HG03469 (cell line): ENCODE measurements around the gene TBC1D25.

ENCODE experiments used
- ATAC-seq: cut with Tn5 transposase; IDR thresholded peaks from one replicate; pipeline ENCODE4 v1.9.1; 2021; ENCODE audit warnings: mild to moderate bottlenecking, moderate library complexity, moderate number of reproducible peaks; ENCODE audit not compliant: unreplicated experiment

Gene TBC1D25

GRCh38 chrX:48559636-48560035 is 20.1 kb downstream of the TBC1D25 start:
- no peak for ATAC-seq

- no peak for ATAC-seq
These were observed 20.5 kb downstream of the TBC1D25 start for GRCh38 chrX:48560056-48560455.

- no peak for ATAC-seq
These were observed 21.2 kb downstream of the TBC1D25 start for GRCh38 chrX:48560681-48561080.

- peak; percentile 36 for ATAC-seq
These were observed 30.4 kb downstream of the TBC1D25 start for GRCh38 chrX:48569958-48570357.

- peak; percentile 2 for ATAC-seq
These were observed 34.3 kb downstream of the TBC1D25 start for GRCh38 chrX:48573690-48574269.

- ATAC-seq, result peak; percentile 62
These were observed 35.1 kb downstream of the TBC1D25 start, which contains the start of gene RBM3 for GRCh38 chrX:48574270-48575266. Gene RBM3 (plus strand): TSS chrX:48574484. CDS start chrX:48575181, 697 bp downstream.

- ATAC-seq, result no peak
These were observed 36.1 kb downstream of the TBC1D25 start for GRCh38 chrX:48575642-48576041.

GRCh38 chrX:48576108-48576507 is 36.6 kb downstream of the TBC1D25 start:
- ATAC-seq, result no peak

GRCh38 chrX:48578661-48579128 is 39.2 kb downstream of the TBC1D25 start:
- no peak for ATAC-seq

- ATAC-seq, result no peak
These were observed 39.7 kb downstream of the TBC1D25 start for GRCh38 chrX:48579259-48579658.

GRCh38 chrX:48580662-48581061 is 41.1 kb downstream of the TBC1D25 start:
- no peak for ATAC-seq

- no peak for ATAC-seq
These were observed 45.2 kb downstream of the TBC1D25 start for GRCh38 chrX:48584698-48585097.

GRCh38 chrX:48589482-48590162 is 50.1 kb downstream of the TBC1D25 start:
- no peak for ATAC-seq

GRCh38 chrX:48590203-48591103 is 50.9 kb downstream of the TBC1D25 start:
- no peak for ATAC-seq

- ATAC-seq, result no peak
These were observed 51.8 kb downstream of the TBC1D25 start for GRCh38 chrX:48591255-48591791.

- ATAC-seq, result no peak
These were observed 53.5 kb downstream of the TBC1D25 start for GRCh38 chrX:48592971-48593370.

- ATAC-seq, result no peak
These were observed 56.4 kb downstream of the TBC1D25 start for GRCh38 chrX:48595929-48596328.

GRCh38 chrX:48597353-48598264 is 58.1 kb downstream of the TBC1D25 start, which contains the start of gene WDR13:
Gene WDR13 (plus strand): TSS chrX:48597492. CDS start chrX:48597997, 505 bp downstream.
- ATAC-seq, result no peak

GRCh38 chrX:48598614-48599013 is 59.1 kb downstream of the TBC1D25 start:
- ATAC-seq, result no peak
